ENCODE data around the gene GRWD1. TPM values are rescaled to one million over a fixed set of nuclear protein-coding genes. Genes with fewer than 3 reads are reported as not detected.

The GRWD1 gene
- total and polyA plus RNA-seq, 2 of the 8 experiments (the other 6 are each of a cell fraction or from before 2014, with no cell fraction given), result 36.9 to 61.9 TPM

GRCh38 chr19:48502350-48503018, 56.7 kb downstream of the GRWD1 start:
- H2AFZ ChIP-seq (ENCODE audit: low read length), result no peak overlapping the region
- H3K4me3 ChIP-seq (ENCODE audit: extremely low read depth in 1 of 4, insufficient read depth in 2 of 4, low read depth in 3 of 4, low read length in 4 of 4), result peak overlapping the region; percentile 29 to 59 (median 42); a peak in 7 of 8 replicates
- POLR2A ChIA-PET (ENCODE audit: partially characterized antibody), result interaction anchor here (0.7 to 9.5 kb wide), 6 partner anchors 11 to 128 kb away, joined by 3 to 59 read pairs (median 5); partner anchors contain the start of genes FAM83E, RPL18 and SPHK2
- H3K9ac ChIP-seq (replicated peaks in 1 of 4; ENCODE audit: extremely low read depth in 1 of 4, low read depth in 3 of 4, low read length in 3 of 4), result peak overlapping the region in 1 of 4 experiments; percentile 36; a peak in 1 of 7 replicates
- H3K4ac ChIP-seq (replicated peaks; ENCODE audit: insufficient read length, low read depth, low read length), result no peak overlapping the region
- H3K23ac ChIP-seq (ENCODE audit: insufficient read length), result no peak overlapping the region
- peak overlapping the region; percentile 11 for H4K91ac ChIP-seq (replicated peaks; ENCODE audit: insufficient read length, low read length)
- H2BK12ac ChIP-seq (ENCODE audit: low read depth, low read length), result peak overlapping the region; percentile 96; the same call in 1 of the 2 replicates
- H3K56ac ChIP-seq (replicated peaks; ENCODE audit: insufficient read length, low read depth, low read length), result no peak overlapping the region
- H3K9me3 ChIP-seq (ENCODE audit: insufficient read depth in 2 of 2, low read depth in 1 of 2, low read length in 1 of 2), result no peaks in the 10 kb centered on the region
- H4K5ac ChIP-seq (ENCODE audit: insufficient read length, low read depth, low read length), result peak overlapping the region; percentile 23
- H4K20me1 ChIP-seq (replicated peaks in 1 of 2; ENCODE audit: control insufficient read depth in 1 of 2, insufficient read depth in 2 of 2, low read length in 2 of 2), result peaks cover 0 to 1% of the 10 kb centered on the region in 2 experiments
- no peak overlapping the region for H2BK15ac ChIP-seq (ENCODE audit: low read length)
- no peaks in the 10 kb centered on the region for H3K79me1 ChIP-seq (ENCODE audit: low read depth, low read length)
- H3K27ac ChIP-seq (ENCODE audit: low read depth, low read length), result no peak overlapping the region
- H3K79me2 ChIP-seq (ENCODE audit: control insufficient read depth in 1 of 2, insufficient read depth in 2 of 2, low read length in 2 of 2), result no peaks in the 10 kb centered on the region
- H2BK120ac ChIP-seq (replicated peaks; ENCODE audit: low read depth, low read length), result no peak overlapping the region
- H4K8ac ChIP-seq (ENCODE audit: extremely low read depth, insufficient read depth, low read length), result peak overlapping the region; percentile 73
- H3K4me2 ChIP-seq (ENCODE audit: insufficient read depth in 1 of 2, low read depth in 2 of 2, low read length in 2 of 2), result peak overlapping the region; percentile 68 to 92
- H3K23me2 ChIP-seq (ENCODE audit: low read depth, low read length), result peaks cover 8% of the 10 kb centered on the region; the same call in 1 of the 2 replicates
- no peaks in the 10 kb centered on the region for H3K27me3 ChIP-seq (replicated peaks in 1 of 4; ENCODE audit: control insufficient read depth in 3 of 4, extremely low read depth in 1 of 4, insufficient read depth in 3 of 4, low read length in 3 of 4)
- DNase-seq (ENCODE audit: low read depth in 1 of 2, low spot score in 2 of 2) (no peak), FAIRE-seq (no peak)
- H2BK5ac ChIP-seq (ENCODE audit: low read depth, low read length), result no peak overlapping the region; the same call in 1 of the 2 replicates
- no peak overlapping the region for H2BK20ac ChIP-seq (ENCODE audit: low read length)
- H3K4me1 ChIP-seq (replicated peaks in 1 of 4; ENCODE audit: control insufficient read depth in 3 of 4, insufficient read depth in 4 of 4, low read length in 3 of 4), result peaks cover 0 to 14% (median 12%) of the 10 kb centered on the region in 4 experiments; a peak in 6 of 7 replicates
- H3K14ac ChIP-seq (ENCODE audit: insufficient read length), result no peak overlapping the region
- CTCF ChIA-PET (ENCODE audit: partially characterized antibody), result interaction anchor here (0.6 to 9.6 kb wide), 6 partner anchors 12 to 149 kb away, joined by 3 to 353 read pairs (median 4); no protein-coding TSS in a partner anchor
- no peaks in the 10 kb centered on the region; a peak in 1 of 8 replicates for H3K36me3 ChIP-seq (ENCODE audit: control insufficient read depth in 2 of 4, insufficient read depth in 4 of 4, low read length in 3 of 4)
- no peak overlapping the region for H2AK5ac ChIP-seq (ENCODE audit: low read depth, low read length)
- WGBS, 2 experiments (ENCODE audit: extremely low coverage in 1 of 2, insufficient coverage in 1 of 2, insufficient read length in 1 of 2, insufficient replicate concordance in 2 of 2, low coverage in 1 of 2, low lambda C conversion rate in 2 of 2, missing lambda C conversion rate in 1 of 2), result 45% methylated on average over 18 of the region's 27 CpGs; no CpG with 5 or more reads in 1 of the 2 experiments
- peak overlapping the region; percentile 48; the same call in 1 of the 2 replicates for H3K18ac ChIP-seq (ENCODE audit: extremely low read depth, low read length)
- no peak for TF ChIP-seq RXRA (IDR thresholded peaks at IDR 0.05; ENCODE audit: insufficient read depth, low read depth, low read length)
- TF ChIP-seq YY1 (IDR thresholded peaks at IDR 0.05; ENCODE audit: low read depth, low read length), result no peak
- TF ChIP-seq, protein P1, sequence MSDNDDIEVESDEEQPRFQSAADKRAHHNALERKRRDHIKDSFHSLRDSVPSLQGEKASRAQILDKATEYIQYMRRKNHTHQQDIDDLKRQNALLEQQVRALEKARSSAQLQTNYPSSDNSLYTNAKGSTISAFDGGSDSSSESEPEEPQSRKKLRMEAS (IDR thresholded peaks at IDR 0.05), result no peak
- TF ChIP-seq CREB1 (IDR thresholded peaks at IDR 0.05), result 0 out of 2 replicates have a peak, but pooled peaks have one; percentile 29
- TF ChIP-seq SRF (IDR thresholded peaks at IDR 0.05; ENCODE audit: low read depth, low read length), result no peak
- no peak for TF ChIP-seq TAF7 (optimal IDR thresholded peaks at IDR 0.05; ENCODE audit: borderline replicate concordance, low read depth, low read length)
- TF ChIP-seq JUN (IDR thresholded peaks at IDR 0.05; ENCODE audit: low read depth, low read length), result no peak
- TF ChIP-seq FOSL1 (IDR thresholded peaks at IDR 0.05; ENCODE audit: insufficient read depth, low read depth, low read length), result no peak
- TF ChIP-seq CHD2 (IDR thresholded peaks at IDR 0.05; ENCODE audit: low read length), result no peak
- no peak for TF ChIP-seq NRF1 (IDR thresholded peaks at IDR 0.05; ENCODE audit: low read depth, low read length)
- no peak for TF ChIP-seq SAP30 (IDR thresholded peaks at IDR 0.05; ENCODE audit: insufficient read depth, insufficient replicate concordance, low read length)
- no peak for TF ChIP-seq EZH2 (IDR thresholded peaks at IDR 0.05; ENCODE audit: low read depth, low read length, severe bottlenecking)
